Measurements from ENCODE around the gene BBX.

GRCh38 chr3:107791027-107791426 lies 268.3 kb downstream of the BBX start:
- TF ChIP-seq, protein P1, sequence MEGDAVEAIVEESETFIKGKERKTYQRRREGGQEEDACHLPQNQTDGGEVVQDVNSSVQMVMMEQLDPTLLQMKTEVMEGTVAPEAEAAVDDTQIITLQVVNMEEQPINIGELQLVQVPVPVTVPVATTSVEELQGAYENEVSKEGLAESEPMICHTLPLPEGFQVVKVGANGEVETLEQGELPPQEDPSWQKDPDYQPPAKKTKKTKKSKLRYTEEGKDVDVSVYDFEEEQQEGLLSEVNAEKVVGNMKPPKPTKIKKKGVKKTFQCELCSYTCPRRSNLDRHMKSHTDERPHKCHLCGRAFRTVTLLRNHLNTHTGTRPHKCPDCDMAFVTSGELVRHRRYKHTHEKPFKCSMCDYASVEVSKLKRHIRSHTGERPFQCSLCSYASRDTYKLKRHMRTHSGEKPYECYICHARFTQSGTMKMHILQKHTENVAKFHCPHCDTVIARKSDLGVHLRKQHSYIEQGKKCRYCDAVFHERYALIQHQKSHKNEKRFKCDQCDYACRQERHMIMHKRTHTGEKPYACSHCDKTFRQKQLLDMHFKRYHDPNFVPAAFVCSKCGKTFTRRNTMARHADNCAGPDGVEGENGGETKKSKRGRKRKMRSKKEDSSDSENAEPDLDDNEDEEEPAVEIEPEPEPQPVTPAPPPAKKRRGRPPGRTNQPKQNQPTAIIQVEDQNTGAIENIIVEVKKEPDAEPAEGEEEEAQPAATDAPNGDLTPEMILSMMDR (IDR thresholded peaks at IDR 0.05; ENCODE audit: insufficient read depth, low read length): no peak
- TF ChIP-seq REST (IDR thresholded peaks at IDR 0.05; ENCODE audit: insufficient replicate concordance, low read depth) (no peak), SPI1 (IDR thresholded peaks at IDR 0.05; ENCODE audit: borderline replicate concordance, low read depth) (no peak)
